Transverse colon (tissue), 4 donors: ENCODE results near the gene ARHGAP44. TPM values are rescaled to one million over a fixed set of nuclear protein-coding genes. Genes with fewer than 3 reads are reported as not detected.

Experiments used
- DNase-seq: peaks from one replicate; pipeline ENCODE4 v3.0.0-alpha.2; 2019
- H3K27ac ChIP-seq, 4 donors: fragments of 200-600 bp; sonication (generic); 2 replicates each; pipeline ENCODE4 v1.5.1; 2016 to 2018; ENCODE audit warnings: inconsistent platforms in 4 of 4
- H3K27me3 ChIP-seq: fragments of 200-600 bp; sonication (generic); 2 replicates; pipeline ENCODE4 v1.5.1; 2017; ENCODE audit warnings: inconsistent platforms
- H3K36me3 ChIP-seq, 4 donors: fragments of 200-600 bp; sonication (generic); 2 replicates each; pipeline ENCODE4 v1.5.1; 2017 to 2019; ENCODE audit warnings: inconsistent platforms in 4 of 4
- H3K4me1 ChIP-seq, 4 donors: fragments of 200-600 bp; sonication (generic); 2 replicates each; pipeline ENCODE4 v1.5.1; 2017 to 2020; ENCODE audit warnings: inconsistent platforms in 4 of 4
- H3K4me3 ChIP-seq, 4 donors: fragments of 200-600 bp; sonication (generic); 1 replicate in 1 of 4; 2 replicates in 3 of 4; pipeline versions ENCODE4 v1.5.1 to v1.6.1; 2017 to 2019; ENCODE audit warnings: inconsistent platforms in 4 of 4
- H3K9me3 ChIP-seq, 2 donors: fragments of 200-600 bp; sonication (generic); 2 replicates each; pipeline ENCODE4 v1.5.1; 2017 to 2019; ENCODE audit warnings: inconsistent platforms in 2 of 2
- EP300 ChIP-seq: sonication (generic); formaldehyde crosslinking; IDR thresholded peaks from one replicate; pipeline ENCODE4 v1.6.1; 2017; ENCODE audit warnings: antibody characterized with exemption, low read depth
- POLR2A ChIP-seq: fragments of 450-650 bp; IDR thresholded peaks from one replicate; pipeline ENCODE4 v1.6.1; 2016; ENCODE audit warnings: antibody characterized with exemption, mild to moderate bottlenecking, moderate library complexity
- POLR2AphosphoS5 ChIP-seq, 3 donors: sonication (generic); formaldehyde crosslinking; IDR thresholded peaks; one replicate each; pipeline ENCODE4 v1.6.1; 2016; ENCODE audit warnings: antibody characterized with exemption in 3 of 3
- WGBS, 2 donors: methylation state at CpG; one replicate each; pipeline ENCODE4 v1.1.5; 2018; ENCODE audit warnings: low coverage in 1 of 2; 5-methylcytosine and 5-hydroxymethylcytosine counted together
- in situ Hi-C, 4 donors: fragments of 200-750 bp; cut with MboI; loops; one replicate each; pipeline versions ENCODE4 v1.15.0 to v1.15.1; 2017; ENCODE audit warnings: low sequenced_read_pairs in 3 of 4, low pct_ligation_motif_present in 1 of 4, low pct_unique_long_range_greater_than_20kb in 1 of 4
- intact Hi-C: fragments of 100-400 bp; cut with DNase I; formaldehyde crosslinking; loops from one replicate; pipeline ENCODE4 v1.15.1; 2023; ENCODE audit warnings: low total_unique reads
- total RNA-seq, 4 donors: library from RNA; depleted of rRNA; stranded (reverse); fragments of >200 nt; gene quantifications; one replicate each; pipeline ENCODE4 v1.1.0, GENCODE V29; 2016
- TF ChIP-seq, protein P1 (sequence below), 5 experiments: fragments of 200-600 bp in 3 of 5; fragments of 450-650 bp in 2 of 5; sonication (generic) in 3 of 5; IDR thresholded peaks; 1 replicate in 2 of 5; 2 replicates in 3 of 5; pipeline ENCODE4 v1.5.1; 2016 to 2017; ENCODE audit warnings: antibody characterized with exemption in 5 of 5, inconsistent platforms in 3 of 5, mild to moderate bottlenecking in 2 of 5, moderate library complexity in 1 of 5

The ARHGAP44 gene
- total RNA-seq, 4 donors from 2014 or later, result 29.2 to 107 (median 53.9) TPM

DNA sequence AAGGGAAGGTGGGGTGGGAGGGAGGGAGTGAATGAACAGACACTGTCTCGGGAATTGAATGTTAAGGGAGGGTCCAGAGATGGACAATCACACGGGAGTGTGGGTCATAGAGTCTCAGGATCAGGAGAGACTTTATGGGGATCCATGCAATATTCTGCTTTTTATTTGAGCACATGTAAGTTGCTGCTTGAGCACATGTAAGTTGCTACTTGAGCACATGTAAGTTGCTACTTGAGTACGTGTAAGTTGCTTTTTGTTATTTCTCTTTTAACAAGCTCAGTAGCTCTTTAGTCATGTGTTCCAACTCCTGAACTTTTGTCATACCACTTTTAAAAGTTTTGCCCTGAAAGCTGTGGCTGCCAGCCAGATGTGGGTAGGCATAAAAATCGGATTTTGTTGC is 110.3 kb downstream of the ARHGAP44 start:
- Histone ChIP-seq H3K27ac (no peak overlapping the region), H3K4me1 (no peaks in the 10 kb centered on the region), H3K4me3 (no peak overlapping the region), H3K27me3 (no peaks in the 10 kb centered on the region), H3K36me3 (no peaks in the 10 kb centered on the region), H3K9me3 (no peaks in the 10 kb centered on the region)
- TF ChIP-seq EP300 (no peak), POLR2AphosphoS5 (IDR thresholded peaks at IDR 0.05) (no peak), POLR2A (no peak)
- TF ChIP-seq, protein P1, sequence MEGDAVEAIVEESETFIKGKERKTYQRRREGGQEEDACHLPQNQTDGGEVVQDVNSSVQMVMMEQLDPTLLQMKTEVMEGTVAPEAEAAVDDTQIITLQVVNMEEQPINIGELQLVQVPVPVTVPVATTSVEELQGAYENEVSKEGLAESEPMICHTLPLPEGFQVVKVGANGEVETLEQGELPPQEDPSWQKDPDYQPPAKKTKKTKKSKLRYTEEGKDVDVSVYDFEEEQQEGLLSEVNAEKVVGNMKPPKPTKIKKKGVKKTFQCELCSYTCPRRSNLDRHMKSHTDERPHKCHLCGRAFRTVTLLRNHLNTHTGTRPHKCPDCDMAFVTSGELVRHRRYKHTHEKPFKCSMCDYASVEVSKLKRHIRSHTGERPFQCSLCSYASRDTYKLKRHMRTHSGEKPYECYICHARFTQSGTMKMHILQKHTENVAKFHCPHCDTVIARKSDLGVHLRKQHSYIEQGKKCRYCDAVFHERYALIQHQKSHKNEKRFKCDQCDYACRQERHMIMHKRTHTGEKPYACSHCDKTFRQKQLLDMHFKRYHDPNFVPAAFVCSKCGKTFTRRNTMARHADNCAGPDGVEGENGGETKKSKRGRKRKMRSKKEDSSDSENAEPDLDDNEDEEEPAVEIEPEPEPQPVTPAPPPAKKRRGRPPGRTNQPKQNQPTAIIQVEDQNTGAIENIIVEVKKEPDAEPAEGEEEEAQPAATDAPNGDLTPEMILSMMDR (IDR thresholded peaks at IDR 0.05), result no peak
- in situ Hi-C loops (no loop called here), intact Hi-C loops (no loop called here)
- DNase-seq, result no peak
- 69 to 75% methylated on average over 4 of the region's 4 CpGs for WGBS, 2 donors

DNA sequence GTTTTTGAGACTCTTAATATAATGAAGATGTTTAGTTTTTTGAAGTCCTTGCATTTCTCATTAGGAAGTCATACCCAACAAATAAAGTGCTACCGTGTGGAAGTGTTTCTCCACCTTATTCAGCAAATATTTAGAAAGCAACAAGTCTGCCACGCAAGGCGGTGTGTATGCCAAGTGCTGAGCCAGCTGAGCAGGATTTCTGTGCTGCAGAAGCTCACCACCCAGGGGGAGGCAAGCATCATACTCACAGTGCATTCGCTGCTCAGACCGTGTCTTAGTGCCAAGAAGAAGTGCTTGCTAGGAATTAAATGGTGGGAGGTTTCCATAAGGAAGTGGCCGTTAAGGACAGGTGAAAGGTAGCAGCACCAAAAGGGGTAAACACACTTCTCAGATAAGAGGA is 111.2 kb downstream of the ARHGAP44 start:
- TF ChIP-seq POLR2A (no peak), EP300 (no peak), POLR2AphosphoS5 (IDR thresholded peaks at IDR 0.05) (no peak)
- TF ChIP-seq, protein P1 (IDR thresholded peaks at IDR 0.05), result no peak
- WGBS, 2 donors, result 75 to 96% methylated on average over 3 to 6 of the region's 6 CpGs
- in situ Hi-C loops, result no loop called here
- Histone ChIP-seq H3K27ac (no peak overlapping the region), H3K27me3 (no peaks in the 10 kb centered on the region), H3K4me3 (no peak overlapping the region), H3K36me3 (no peaks in the 10 kb centered on the region), H3K9me3 (no peaks in the 10 kb centered on the region), H3K4me1 (no peaks in the 10 kb centered on the region)
- DNase-seq, result no peak
- intact Hi-C loops, result no loop called here

GRCh38 chr17:12902046-12902445 is 112.7 kb downstream of the ARHGAP44 start:
- Histone ChIP-seq H3K36me3 (no peaks in the 10 kb centered on the region), H3K27me3 (no peaks in the 10 kb centered on the region), H3K9me3 (no peaks in the 10 kb centered on the region), H3K4me3 (no peak overlapping the region), H3K4me1 (no peaks in the 10 kb centered on the region), H3K27ac (no peak overlapping the region)
- TF ChIP-seq POLR2AphosphoS5 (IDR thresholded peaks at IDR 0.05), result no peak
- TF ChIP-seq, protein P1 (IDR thresholded peaks at IDR 0.05), result no peak
- in situ Hi-C loops, result no loop called here
- 93 to 95% methylated on average over 2 to 3 of the region's 3 CpGs for WGBS, 2 donors
- no peak for DNase-seq
- intact Hi-C loops, result no loop called here

- intact Hi-C loops (no loop called here), in situ Hi-C loops (no loop called here)
- DNase-seq, result no peak
- TF ChIP-seq POLR2A, result no peak
- TF ChIP-seq POLR2AphosphoS5 (IDR thresholded peaks at IDR 0.05), result no peak
- TF ChIP-seq, protein P1 (IDR thresholded peaks at IDR 0.05), result no peak
- Histone ChIP-seq H3K4me3 (no peak overlapping the region), H3K27ac (no peak overlapping the region), H3K4me1 (no peaks in the 10 kb centered on the region), H3K27me3 (no peaks in the 10 kb centered on the region), H3K9me3 (no peaks in the 10 kb centered on the region), H3K36me3 (peaks cover 0 to 4% (median 0%) of the 10 kb centered on the region in 4 donors)
Measured at GRCh38 chr17:12907477-12907876, 118.2 kb downstream of the ARHGAP44 start.
